HG02885 (cell line): Measurements from ENCODE around the gene RUNX1.
"Not testable (repeated sequence)": the region's sequence is repeated elsewhere in the genome, so short reads cannot be mapped to it uniquely, and the experiment has no call there.

Source experiments
- ATAC-seq: cut with Tn5 transposase; IDR thresholded peaks from one replicate; pipeline ENCODE4 v1.9.1; 2021; ENCODE audit warnings: mild to moderate bottlenecking; ENCODE audit not compliant: unreplicated experiment, poor library complexity

Gene RUNX1

GRCh38 chr21:34997294-34997693, 51.8 kb downstream of the RUNX1 start:
- ATAC-seq = no peak

GRCh38 chr21:34996304-34997101, 52.6 kb downstream of the RUNX1 start:
- ATAC-seq = no peak

- no peak for ATAC-seq
Measured at GRCh38 chr21:34995979-34996303, 53.2 kb downstream of the RUNX1 start.

- ATAC-seq = no peak
Measured at GRCh38 chr21:34994766-34995631, 54.1 kb downstream of the RUNX1 start.

- ATAC-seq = not testable (repeated sequence)
Measured at GRCh38 chr21:34993521-34993921, 55.6 kb downstream of the RUNX1 start.

GRCh38 chr21:34992736-34993398, 56.2 kb downstream of the RUNX1 start:
- no peak for ATAC-seq

GRCh38 chr21:34992180-34992579, 56.9 kb downstream of the RUNX1 start:
- no peak for ATAC-seq

GRCh38 chr21:34991366-34991957, 57.6 kb downstream of the RUNX1 start:
- no peak for ATAC-seq

GRCh38 chr21:34990842-34991241, 58.3 kb downstream of the RUNX1 start:
- ATAC-seq = no peak

GRCh38 chr21:34989337-34990151, 59.6 kb downstream of the RUNX1 start:
- peak; percentile 52 for ATAC-seq

GRCh38 chr21:34988625-34989024, 60.5 kb downstream of the RUNX1 start:
- no peak for ATAC-seq

- no peak for ATAC-seq
Measured at GRCh38 chr21:34988139-34988538, 61.0 kb downstream of the RUNX1 start.

- peak; percentile 19 for ATAC-seq
Measured at GRCh38 chr21:34987501-34988072, 61.5 kb downstream of the RUNX1 start.

- peak; percentile 57 for ATAC-seq
Measured at GRCh38 chr21:34986561-34987500, 62.3 kb downstream of the RUNX1 start.

- no peak for ATAC-seq
Measured at GRCh38 chr21:34984356-34985058, 64.6 kb downstream of the RUNX1 start.

- ATAC-seq = peak; percentile 41
Measured at GRCh38 chr21:34983680-34984086, 65.4 kb downstream of the RUNX1 start.

GRCh38 chr21:34981791-34982190, 67.3 kb downstream of the RUNX1 start:
- no peak for ATAC-seq
